Erythroblast (primary cell): ENCODE data around the gene RNF175.
A peak's percentile ranks its signal among the peaks of the same experiment; 100 is the strongest.
"Not testable (repeated sequence)": the region's sequence is repeated elsewhere in the genome, so short reads cannot be mapped to it uniquely, and the experiment has no call there.

ENCODE experiments used
- DNase-seq, 2 experiments: peaks; one replicate each; lab custom pipeline; 2025; lab: John Stamatoyannopoulos, UW
- GATA1 ChIP-seq: IDR thresholded peaks from 2 replicates; pipeline ENCODE4 v1.6.1; 2011; ENCODE audit warnings: low read depth, mild to moderate bottlenecking, control low read depth, low read length, moderate library complexity
- POLR2A ChIP-seq: IDR thresholded peaks from 2 replicates; pipeline ENCODE4 v1.6.1; 2011; ENCODE audit warnings: mild to moderate bottlenecking, low read length

RNF175 gene

DNA sequence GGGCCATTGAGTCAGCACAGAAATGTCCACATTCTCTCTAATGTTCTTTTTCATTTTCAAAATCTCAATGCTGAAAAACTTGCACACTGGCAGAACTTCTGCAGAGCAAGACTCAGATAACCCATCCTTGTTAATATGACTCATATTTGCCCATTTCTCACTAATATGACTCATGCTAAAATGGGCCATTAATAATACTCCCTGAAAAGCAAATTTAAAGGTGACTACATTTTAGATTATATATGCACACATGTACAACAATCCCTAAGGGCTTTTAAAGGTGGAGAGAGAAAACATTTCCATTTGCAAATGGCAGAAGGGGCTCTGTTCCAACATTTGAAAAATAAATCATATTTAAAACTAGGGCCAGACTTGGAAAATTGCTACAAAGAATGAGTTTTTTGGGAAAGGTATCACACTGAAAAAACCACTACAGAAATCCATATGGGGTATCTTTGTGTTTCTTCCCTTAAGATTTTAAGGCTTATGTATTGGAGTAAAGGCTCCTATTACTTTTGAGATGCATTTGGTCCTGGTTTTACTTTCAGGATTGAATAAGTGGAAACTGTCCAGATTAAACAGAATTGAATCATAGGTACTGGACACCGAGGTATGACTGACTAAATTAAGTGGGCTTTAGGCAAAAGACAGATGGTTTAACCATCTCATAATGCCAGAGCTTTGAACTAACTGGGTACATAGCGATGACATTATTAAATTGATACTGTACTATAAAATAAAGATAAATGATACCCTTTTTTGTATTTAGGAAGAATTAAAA is 45.8 kb downstream of the RNF175 start:
- DNase-seq = no peak
- TF ChIP-seq GATA1 (no peak), POLR2A (no peak)

DNA sequence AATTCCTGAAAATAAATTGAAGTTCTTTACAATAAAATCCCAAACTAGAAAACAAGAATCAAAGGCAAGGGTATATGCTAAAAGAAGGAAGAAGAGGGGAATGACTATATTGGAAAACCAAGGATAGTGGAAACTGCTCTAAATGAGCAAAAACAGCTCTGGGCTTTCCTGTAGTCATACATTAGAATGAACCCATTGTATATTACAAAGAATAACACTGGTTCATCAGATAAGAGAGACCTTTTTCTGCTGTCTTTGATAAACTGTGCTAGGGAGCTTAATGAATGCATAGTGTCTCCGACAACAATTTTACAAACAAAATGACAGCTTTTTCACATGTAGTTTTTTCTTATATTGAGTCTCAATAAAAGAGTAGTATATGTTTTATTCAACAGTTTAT is 49.1 kb downstream of the RNF175 start:
- TF ChIP-seq POLR2A (no peak), GATA1 (no peak)
- DNase-seq = no peak

DNA sequence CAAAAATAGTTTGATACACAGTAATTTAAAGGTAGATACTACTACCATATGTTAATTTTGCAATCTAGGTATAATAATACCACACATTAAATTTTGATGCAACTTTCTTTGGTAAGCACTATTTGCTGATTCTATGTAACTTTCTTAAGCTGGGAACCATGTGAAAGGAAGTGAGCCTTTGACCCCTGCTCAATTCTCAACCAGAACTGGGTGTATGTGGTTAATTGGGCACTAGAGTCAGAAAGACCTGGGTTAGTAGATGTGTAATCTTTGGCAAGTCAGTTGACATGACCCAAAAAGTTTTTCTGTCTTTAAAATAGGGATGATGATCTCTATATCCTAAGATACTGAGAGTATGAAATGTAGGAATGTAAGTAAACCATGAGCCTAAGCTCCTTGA is 53.3 kb downstream of the RNF175 start:
- TF ChIP-seq POLR2A = no peak
- TF ChIP-seq GATA1 = no peak
- DNase-seq = no peak

DNA sequence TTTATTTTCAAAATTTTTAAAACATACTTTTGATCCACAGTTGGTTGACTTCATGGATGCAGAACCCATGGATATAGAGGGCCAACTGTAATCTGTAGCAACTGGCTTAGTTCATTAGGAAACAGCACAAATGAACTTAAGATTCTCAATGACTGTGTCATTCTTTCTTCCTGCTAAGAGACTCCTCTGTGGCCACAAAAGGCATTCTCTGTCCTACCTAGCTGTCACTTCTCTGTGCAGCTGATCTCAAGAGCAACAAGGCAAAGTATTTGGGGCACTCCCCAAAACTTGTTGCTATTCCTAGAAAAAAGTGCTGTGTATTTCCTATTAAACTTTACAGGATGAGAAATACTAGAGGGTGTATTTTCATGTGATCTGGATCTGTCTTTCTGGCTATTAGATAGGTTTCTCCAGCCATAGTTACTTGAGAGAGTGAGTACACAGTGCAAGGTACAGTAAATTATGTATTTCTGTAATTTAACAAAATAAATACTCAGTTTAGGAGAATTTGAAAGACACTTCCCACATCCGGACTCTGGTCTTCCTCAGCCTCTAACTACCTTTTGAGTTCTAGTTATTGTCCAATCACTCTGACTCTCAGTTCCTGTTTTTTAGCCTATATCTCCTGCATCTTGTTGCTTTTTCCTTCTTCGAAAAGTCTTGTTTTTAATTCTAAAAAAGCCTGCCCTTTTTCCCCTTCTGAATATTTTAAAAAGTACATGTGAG is 53.9 kb downstream of the RNF175 start:
- no peak for DNase-seq
- TF ChIP-seq POLR2A (no peak), GATA1 (no peak)

DNA sequence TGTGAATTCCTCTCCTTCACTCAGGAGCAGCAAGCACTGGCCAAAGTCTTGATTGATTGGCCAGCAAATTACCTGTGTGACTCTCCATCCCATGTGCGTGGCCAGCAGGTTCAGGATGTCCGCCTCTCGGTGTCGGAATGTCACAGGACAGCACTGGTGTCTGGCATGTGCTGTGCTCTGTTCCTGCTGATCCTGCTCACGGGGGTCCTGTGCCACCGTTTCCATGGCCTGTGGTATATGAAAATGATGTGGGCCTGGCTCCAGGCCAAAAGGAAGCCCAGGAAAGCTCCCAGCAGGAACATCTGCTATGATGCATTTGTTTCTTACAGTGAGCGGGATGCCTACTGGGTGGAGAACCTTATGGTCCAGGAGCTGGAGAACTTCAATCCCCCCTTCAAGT is 55.3 kb downstream of the RNF175 start:
- TF ChIP-seq POLR2A (no peak), GATA1 (no peak)
- DNase-seq = no peak

DNA sequence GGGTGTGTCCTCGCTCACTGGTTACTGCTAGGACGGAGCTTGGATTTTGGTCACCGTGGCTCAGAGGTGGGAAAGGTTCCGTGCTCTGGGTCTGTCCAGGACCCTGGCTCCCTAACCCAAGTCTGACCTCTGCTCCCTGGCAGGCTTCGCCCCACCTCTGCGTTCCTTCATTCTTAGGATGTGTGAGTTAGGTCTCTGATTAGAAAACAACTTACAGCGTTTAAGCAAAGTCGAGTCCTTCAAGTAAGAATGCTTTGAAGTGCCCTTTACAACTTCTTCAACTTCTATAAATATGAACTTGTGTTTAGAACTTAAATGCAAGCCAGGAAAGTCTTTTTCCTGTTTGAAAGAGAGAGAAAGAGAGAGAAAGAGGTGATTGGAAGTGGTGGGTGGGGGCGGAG is 74.9 kb downstream of the RNF175 start:
- DNase-seq = no peak
- no peak for TF ChIP-seq GATA1
- TF ChIP-seq POLR2A = no peak

DNA sequence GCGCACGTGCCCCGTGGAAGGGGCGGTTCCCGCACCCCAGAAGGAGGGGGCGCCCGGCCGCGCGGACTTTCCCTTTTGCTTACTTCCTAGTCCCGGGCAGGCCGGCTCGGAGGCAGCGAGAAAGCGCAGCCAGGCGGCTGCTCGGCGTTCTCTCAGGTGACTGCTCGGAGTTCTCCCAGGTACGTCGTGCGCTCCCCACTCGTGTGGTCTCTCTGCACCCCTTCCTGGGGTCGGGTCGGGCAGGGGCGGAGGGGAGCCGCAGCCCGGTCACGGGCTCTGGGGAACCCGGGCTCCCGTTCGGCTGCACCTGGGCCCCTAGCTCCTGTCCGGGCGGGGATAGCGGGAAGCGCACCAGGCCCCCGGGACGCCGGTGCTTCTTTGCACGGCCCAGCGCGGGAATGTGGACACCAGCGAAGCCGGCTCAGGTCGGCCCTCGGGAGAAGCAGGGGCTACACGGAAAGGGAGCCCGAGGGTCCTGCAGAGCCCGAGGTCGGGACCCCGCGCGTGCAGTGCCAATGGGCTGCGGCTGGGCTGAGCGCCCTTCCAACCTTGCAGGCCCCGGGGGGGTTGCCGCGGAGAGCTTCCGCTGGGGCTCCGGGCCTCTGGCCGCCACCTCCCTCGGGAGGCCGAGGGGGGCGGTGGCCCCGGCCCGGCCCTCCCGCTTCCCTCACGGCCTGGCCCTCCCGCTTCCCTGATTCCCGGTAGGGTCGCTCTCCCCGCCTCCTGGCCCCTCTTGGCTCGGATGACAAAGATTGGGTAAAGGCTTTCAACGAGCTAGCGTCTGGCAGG is 75.4 kb downstream of the RNF175 start, which contains the start of gene TLR2:
TSS of gene TLR2 (plus strand) at position 99 of the 789 bp plus-strand sequence. CDS start 18,628 bp downstream, outside the sequence.
- TF ChIP-seq POLR2A (no peak), GATA1 (no peak)
- DNase-seq = peak; percentile 27 to 31

DNA sequence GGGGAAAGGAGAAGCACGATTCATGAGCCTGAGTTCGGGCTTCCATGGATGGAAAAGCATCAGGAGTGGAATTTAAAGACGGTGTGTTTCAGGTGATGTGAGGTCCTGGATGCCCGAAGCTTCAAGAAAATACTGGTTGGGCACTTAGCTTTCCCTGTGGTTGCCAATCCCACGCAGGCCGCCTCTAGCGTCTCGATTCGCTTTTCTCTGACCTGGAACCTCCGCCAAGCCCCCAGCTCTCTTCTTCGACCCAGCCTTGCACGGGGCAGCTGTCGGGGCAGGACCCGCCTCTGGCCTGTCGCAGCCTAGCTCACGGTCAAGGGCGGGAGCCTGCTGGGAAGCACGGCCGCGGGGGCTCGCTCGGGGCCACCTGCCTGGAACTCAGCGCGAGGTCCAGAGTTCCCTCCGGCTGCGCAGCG is 76.1 kb downstream of the RNF175 start:
- TF ChIP-seq GATA1 = no peak
- DNase-seq = no peak

DNA sequence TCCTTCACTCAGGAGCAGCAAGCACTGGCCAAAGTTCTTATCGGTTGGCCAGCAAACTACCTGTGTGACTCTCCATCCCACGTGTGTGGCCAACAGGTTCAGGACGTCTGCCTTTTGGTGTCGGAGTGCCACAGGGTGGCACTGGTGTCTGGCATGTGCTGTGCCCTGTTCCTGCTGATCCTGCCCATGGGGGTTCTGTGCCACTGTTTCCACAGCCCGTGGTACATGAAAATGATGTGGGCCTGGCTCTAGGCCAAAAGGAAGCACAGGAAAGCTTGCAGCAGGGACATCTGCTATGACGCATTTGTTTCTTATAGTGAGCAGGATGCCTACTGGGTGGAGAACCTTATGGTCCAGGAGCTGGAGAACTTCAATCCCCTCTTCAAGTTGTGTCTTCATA is 80.3 kb downstream of the RNF175 start:
- DNase-seq = no peak
- TF ChIP-seq GATA1 (no peak), POLR2A (no peak)

DNA sequence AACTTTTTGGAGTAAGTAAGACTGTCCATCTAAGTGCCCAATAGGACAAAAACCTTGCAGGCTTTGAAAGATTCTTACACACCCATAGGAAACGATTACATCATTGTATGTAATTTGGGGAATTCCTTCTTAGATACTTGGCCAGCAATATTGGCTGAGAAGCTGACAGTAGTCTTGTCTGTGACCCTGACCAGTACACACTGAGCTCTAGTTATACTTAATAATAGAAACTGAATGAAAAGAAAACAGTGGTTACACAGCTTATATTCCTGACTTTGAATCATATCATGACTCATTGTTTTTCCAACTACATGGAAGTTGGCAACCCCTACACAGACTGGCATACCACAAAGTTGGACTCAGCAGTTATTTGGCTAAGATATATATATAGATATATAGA is 82.8 kb downstream of the RNF175 start:
- no peak for TF ChIP-seq POLR2A
- TF ChIP-seq GATA1 = no peak
- DNase-seq = no peak

DNA sequence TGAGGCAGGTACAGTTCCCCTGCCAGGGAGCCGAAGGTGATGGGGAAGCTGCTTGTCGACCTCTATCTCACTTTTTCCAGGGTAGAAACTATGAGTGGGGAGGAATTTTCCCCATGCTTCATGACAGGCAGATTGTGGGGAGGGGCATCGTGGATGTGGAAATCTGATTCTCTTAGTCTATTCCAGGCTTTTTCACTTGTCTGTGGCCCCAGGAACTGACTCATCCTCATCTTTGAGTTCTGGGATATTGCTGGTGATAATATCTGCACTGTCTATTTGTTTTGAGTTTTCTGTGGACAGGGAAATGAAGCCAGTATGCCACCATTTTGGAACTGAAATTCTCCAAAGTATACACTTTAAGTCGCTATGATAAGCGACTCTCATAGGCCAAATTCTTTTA is 83.3 kb downstream of the RNF175 start:
- TF ChIP-seq POLR2A (no peak), GATA1 (no peak)
- DNase-seq = no peak

DNA sequence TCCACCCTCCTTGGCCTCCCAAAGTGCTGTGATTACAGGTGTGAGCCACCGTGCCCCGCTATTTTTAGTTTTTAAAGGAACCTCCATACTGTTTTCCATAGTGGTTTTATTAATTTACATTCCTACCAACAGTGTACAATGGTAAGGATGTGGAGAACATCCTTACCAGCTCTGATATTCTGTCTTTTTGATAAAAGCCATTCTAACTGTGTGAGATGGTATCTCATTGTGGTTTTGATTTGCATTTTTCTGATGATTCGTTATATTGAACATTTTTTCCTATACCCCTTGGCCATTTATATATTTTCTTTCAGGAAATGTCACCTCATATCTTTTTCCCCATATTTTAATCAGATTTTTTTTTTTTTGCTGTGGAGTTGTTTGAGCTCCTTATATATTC is 90.0 kb downstream of the RNF175 start:
- TF ChIP-seq GATA1 (no peak), POLR2A (no peak)
- DNase-seq = no peak

DNA sequence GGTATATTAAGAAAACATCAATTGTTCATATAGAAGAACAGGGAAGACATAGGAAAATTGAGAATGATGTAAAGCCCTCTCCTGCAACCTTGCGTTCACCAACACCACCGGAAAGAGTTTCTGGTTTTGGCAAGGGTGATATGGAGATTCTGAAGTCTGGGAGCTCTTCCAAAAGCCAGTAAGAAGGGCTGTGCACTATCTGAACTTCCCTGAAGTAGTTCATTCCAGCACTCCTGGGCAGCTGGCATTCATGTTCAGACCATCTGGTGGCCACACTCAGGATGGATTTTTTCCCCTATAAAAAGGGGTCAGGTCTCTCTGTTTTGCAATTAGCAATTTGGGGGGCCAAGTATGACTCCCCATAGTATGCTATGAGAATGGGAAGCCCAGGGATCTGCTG is 91.2 kb downstream of the RNF175 start:
- TF ChIP-seq GATA1 = no peak
- no peak for TF ChIP-seq POLR2A
- no peak for DNase-seq

DNA sequence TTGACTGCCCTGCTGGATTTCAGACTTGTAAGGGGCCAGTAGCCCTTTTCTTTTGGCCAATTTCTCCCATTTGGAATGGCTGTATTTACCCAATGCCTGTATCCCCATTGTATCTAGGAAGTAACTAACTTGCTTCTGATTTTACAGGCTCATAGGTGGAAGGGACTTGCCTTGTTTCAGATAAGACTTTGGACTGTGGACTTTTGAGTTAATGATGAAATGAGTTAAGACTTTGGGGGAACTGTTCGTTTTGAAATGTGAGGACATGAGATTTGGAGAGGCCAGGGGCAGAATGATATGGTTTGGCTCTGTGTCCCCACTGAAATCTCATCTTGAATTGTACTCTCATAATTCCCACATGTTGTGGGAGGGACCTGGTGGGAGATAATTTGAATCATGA is 93.3 kb downstream of the RNF175 start:
- not testable (repeated sequence) for DNase-seq
